GM18511 (cell line): ENCODE data around the gene SRPK3.

Source experiments
- ATAC-seq: cut with Tn5 transposase; IDR thresholded peaks from one replicate; pipeline ENCODE4 v1.9.1; 2021; ENCODE audit warnings: mild to moderate bottlenecking, moderate library complexity; ENCODE audit not compliant: unreplicated experiment

Gene SRPK3

DNA sequence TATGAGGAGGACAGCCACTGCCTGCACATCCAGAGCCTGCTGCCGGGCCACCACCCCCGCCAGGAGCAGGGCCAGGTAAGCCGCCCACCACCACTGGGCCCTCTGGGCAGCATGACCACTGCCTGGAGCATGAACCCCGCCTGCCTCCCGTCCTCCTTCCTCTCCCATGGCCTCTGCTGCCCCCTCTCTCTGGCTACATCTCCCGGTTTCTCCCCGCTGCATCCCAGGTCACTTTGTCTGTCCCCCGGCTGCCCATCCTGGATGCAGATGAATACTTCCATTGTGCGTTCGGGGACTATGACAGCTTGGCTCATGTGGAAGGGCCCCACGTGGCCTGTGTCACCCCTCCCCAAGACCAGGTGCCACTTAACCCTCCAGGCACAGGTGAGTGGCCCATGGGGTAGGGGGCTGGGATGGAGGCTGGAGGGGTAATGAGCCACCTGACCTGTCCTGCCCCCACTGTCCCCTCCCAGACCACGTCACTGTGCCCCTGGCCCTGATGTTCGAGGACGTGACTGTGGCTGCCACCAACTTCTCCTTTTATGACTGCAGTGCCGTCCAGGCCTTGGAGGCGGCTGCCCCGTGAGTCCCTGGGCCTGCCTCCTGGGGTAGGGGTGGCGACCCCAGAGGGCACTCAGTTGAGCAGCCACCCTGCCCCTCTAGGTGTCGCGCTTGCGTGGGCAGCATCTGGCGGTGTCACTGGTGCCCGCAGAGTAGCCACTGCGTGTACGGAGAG lies 10.8 kb upstream of the SRPK3 start:
- no peak for ATAC-seq

GRCh38 chrX:153770601-153771414 lies 10.0 kb upstream of the SRPK3 start:
- no peak for ATAC-seq

- no peak for ATAC-seq
Measured at GRCh38 chrX:153771415-153772315, 9.2 kb upstream of the SRPK3 start.

- ATAC-seq: no peak
Measured at GRCh38 chrX:153772316-153773217, 8.3 kb upstream of the SRPK3 start.

DNA sequence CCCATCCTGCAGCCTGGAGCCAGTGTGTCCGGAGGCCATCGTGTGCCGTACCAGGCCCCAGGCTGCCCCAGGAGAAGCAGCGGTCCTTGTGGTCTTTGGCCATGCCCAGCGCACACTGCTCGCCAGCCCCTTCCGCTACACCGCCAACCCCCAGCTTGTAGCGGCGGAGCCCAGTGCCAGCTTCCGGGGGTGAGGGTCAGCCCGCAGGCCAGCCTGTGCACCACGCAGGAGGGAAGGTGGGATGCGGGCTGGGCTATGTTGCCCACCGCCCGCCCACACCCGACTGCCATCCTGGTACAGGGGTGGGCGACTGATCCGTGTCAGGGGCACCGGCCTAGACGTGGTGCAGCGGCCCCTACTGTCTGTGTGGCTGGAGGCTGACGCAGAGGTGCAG lies 7.6 kb upstream of the SRPK3 start:
- no peak for ATAC-seq

DNA sequence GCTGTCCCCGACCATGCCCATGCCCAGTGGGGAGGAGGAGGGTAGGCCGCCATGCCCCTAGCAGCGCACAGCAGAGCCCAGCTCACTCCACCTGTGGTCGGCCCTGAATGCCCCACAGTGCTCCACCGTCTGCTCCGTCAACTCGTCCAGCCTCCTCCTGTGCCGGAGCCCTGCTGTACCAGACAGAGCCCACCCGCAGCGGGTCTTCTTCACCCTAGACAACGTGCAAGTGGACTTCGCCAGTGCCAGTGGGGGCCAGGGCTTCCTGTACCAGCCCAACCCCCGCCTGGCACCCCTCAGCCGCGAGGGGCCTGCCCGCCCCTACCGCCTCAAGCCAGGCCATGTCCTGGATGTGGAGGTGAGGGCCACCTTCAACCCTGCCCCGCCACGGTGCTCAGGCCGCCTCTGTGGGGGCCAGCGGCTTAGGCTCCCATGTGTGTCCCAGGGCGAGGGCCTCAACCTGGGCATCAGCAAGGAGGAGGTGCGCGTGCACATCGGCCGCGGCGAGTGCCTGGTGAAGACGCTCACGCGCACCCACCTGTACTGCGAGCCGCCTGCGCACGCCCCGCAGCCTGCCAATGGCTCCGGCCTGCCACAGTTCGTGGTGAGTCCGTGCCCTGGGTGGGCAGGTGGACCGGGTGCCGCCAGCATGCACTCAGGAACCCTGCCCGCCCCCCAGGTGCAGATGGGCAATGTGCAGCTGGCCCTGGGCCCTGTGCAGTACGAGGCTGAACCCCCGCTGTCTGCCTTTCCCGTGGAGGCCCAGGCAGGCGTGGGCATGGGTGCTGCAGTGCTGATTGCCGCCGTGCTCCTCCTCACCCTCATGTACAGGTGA lies 6.9 kb upstream of the SRPK3 start:
- ATAC-seq: no peak

DNA sequence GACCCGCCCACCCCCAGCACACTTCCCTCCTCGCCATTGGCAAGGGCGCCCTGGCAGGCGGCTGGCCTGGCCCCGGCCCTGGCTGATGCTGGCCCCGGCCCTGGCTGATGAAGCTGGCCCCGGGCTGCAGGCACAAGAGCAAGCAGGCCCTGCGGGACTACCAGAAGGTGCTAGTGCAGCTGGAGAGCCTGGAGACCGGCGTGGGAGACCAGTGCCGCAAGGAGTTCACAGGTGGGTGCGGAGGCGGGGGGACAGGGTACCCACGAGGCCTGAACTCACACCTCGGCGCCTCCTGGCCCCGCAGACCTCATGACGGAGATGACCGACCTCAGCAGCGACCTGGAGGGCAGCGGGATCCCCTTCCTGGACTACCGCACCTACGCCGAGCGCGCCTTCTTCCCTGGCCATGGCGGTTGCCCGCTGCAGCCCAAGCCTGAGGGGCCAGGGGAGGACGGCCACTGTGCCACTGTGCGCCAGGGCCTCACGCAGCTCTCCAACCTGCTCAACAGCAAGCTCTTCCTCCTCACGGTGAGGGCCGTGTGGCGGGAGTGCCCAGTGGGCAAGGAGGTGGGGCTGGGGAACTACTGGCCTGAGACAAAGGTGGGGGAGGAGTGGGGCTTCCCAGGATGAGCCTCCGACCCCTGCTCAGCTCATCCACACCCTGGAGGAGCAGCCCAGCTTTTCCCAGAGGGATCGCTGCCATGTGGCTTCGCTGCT lies 6.1 kb upstream of the SRPK3 start:
- ATAC-seq: no peak

DNA sequence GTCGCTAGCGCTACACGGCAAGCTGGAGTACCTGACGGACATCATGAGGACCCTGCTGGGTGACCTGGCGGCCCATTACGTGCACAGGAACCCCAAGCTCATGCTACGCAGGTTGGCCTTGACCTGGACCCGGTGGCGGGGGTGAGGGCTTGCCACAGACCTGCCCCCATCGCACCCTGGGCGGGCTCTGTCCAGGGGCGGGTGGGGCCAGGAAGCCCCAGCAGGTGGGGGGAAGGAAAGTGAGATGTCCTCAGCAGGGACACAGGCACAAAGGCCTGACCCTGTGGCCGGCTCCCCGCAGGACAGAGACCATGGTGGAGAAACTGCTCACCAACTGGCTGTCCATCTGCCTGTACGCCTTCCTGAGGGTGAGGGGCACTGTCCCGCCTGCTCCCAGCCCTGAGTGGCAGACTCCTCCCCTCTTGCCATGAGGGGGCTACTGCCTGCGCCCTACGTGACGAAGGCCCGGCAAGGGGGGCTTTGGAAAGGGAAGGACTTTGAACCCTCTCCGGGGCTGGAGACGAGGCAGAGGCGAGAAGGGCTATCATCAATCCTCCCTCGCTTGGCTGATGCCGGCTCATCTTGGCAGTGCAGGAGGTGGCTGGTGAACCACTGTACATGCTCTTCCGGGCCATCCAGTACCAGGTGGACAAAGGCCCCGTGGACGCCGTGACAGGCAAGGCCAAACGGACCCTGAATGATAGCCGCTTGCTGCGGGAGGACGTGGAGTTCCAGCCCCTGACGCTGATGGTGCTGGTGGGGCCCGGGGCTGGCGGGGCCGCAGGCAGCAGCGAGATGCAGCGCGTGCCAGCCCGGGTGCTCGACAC lies 5.3 kb upstream of the SRPK3 start:
- no peak for ATAC-seq

- ATAC-seq: no peak
Measured at GRCh38 chrX:153776120-153776599, 4.7 kb upstream of the SRPK3 start.

DNA sequence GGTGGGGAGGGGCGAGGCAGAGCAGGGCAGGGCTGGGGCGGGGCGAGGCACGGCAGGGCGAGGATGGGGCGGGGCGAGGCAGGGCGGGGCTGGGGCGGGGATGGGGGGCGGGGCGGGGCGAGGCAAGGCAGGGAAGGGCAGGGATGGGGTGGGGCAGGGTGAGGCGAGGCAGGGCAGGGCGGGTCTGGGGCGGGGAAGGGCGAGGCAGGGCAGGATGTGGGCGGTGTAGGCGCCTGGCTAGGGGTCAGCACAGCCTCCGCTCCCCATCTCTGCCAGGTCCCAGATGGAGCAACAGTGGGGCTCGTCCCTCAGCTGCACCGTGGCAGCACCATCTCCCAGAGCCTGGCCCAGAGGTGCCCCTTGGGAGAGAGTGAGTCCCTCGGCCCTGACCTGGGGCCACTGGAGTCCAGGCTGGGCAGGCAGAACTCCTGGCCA lies 4.2 kb upstream of the SRPK3 start:
- no peak for ATAC-seq

DNA sequence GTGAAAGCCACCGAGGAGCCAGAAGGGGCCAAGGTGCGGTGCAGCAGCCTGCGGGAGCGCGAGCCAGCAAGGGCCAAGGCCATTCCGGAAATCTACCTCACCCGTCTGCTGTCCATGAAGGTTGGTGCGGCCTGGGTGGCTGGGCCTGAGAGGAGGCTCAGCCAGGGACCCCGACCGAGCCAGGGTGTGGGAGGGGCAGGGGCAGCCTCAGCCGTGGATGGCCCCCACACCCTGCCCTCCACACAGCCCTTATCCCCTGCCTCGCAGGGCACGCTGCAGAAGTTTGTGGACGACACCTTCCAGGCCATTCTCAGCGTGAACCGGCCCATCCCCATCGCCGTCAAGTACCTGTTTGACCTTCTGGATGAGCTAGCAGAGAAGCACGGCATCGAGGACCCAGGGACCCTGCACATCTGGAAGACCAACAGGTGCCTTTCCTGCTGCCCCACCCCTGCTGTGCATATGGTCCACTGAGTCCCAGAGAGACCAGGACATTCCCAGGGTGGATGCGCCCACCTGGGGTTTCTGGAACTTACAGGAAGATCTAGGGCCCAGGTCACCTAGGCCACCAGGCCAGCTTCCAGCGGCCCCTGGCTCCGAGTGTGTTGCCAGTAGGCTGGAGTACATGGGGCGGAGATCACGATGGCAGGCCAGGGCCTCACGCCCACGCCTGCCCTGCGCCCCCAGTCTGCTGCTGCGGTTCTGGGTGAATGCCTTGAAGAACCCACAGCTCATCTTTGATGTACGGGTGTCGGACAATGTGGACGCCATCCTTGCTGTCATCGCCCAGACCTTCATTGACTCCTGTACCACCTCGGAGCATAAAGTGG lies 3.4 kb upstream of the SRPK3 start:
- no peak for ATAC-seq

- ATAC-seq: no peak
Measured at GRCh38 chrX:153778181-153778580, 2.7 kb upstream of the SRPK3 start.

- ATAC-seq: no peak
Measured at GRCh38 chrX:153778684-153779101, 2.1 kb upstream of the SRPK3 start.

DNA sequence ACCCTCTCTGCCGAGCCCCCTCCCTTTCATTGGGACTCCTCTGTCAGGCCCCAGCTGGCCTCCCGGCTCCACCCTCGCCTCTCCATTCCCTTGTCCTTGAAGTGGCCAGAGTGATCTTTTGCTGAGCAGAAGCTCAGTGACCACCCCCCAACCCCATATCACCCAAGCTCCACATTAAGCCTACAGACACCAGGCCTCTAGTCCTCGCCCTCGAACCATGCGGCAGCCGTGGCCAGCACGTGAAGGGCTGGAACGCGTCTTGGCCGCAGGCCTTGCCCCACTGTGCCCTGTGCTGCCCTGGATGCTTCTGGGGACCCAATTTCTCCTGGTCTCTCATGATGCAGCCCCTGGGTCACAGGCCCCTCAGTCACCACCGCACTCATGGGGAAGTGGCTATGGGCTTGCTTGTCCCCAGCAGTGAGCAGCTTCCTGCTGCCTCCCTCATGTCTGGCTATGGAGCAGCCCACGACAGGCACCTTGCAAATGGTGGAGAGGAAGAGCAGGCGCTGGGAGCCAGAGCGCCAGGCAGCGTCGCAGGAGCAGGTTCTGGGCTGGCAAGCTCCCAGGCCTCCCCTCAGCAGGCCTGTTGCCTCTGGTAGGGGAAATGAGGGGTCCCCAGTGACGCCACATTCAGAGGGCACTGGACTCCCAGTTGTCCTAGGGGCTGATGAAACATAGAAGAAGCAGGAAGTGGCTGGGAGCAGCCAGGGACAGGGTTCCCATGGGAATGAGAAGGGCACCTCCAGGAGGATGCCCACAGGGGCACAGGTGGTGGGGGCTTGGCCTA lies 757 bp upstream of the SRPK3 start:
- no peak for ATAC-seq

GRCh38 chrX:153781428-153782047 lies 697 bp downstream of the SRPK3 start:
- no peak for ATAC-seq

- ATAC-seq: no peak
Measured at GRCh38 chrX:153782313-153782712, 1.5 kb downstream of the SRPK3 start.
